GM12864 (cell line): ENCODE measurements around the gene GIMAP6.
"Not testable (repeated sequence)": the region's sequence is repeated elsewhere in the genome, so short reads cannot be mapped to it uniquely, and the experiment has no call there.

Experiments
- DNase-seq: peaks from one replicate; pipeline ENCODE4 v3.0.0-alpha.2; 2011; ENCODE audit warnings: low read depth
- H3K4me3 ChIP-seq: 2 replicates; pipeline ENCODE4 v1.5.1; 2011; ENCODE audit warnings: mild to moderate bottlenecking, low read depth, low read length, control low read depth
- TF ChIP-seq, protein P1 (sequence below): IDR thresholded peaks from 2 replicates; pipeline ENCODE4 v1.5.1; 2011; ENCODE audit warnings: low read depth, mild to moderate bottlenecking, moderate library complexity, low read length, control low read depth, inconsistent platforms; ENCODE audit errors: missing control alignments

The GIMAP6 gene

DNA sequence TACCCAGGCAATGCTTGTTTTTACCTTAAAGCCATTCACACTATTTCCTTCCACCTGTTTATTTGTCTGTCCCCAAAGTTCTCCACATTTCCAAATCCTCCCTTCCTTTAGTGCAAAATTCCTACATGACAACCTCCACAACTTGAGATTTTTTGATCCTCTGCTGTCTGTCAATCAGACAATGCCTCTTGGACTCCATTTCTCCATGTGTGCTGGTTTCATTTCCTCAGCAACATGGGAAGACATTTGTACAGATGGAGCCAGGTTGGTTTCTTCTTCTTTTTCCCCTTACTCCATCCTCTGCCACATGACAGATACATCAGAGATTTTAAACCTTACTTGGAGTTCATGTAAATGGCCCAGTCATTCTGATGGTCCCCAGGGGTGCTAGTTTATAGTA lies 34.2 kb upstream of the GIMAP6 start:
- DNase-seq = no peak
- no peak overlapping the region for H3K4me3 ChIP-seq
- TF ChIP-seq, protein P1, sequence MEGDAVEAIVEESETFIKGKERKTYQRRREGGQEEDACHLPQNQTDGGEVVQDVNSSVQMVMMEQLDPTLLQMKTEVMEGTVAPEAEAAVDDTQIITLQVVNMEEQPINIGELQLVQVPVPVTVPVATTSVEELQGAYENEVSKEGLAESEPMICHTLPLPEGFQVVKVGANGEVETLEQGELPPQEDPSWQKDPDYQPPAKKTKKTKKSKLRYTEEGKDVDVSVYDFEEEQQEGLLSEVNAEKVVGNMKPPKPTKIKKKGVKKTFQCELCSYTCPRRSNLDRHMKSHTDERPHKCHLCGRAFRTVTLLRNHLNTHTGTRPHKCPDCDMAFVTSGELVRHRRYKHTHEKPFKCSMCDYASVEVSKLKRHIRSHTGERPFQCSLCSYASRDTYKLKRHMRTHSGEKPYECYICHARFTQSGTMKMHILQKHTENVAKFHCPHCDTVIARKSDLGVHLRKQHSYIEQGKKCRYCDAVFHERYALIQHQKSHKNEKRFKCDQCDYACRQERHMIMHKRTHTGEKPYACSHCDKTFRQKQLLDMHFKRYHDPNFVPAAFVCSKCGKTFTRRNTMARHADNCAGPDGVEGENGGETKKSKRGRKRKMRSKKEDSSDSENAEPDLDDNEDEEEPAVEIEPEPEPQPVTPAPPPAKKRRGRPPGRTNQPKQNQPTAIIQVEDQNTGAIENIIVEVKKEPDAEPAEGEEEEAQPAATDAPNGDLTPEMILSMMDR = no peak

DNA sequence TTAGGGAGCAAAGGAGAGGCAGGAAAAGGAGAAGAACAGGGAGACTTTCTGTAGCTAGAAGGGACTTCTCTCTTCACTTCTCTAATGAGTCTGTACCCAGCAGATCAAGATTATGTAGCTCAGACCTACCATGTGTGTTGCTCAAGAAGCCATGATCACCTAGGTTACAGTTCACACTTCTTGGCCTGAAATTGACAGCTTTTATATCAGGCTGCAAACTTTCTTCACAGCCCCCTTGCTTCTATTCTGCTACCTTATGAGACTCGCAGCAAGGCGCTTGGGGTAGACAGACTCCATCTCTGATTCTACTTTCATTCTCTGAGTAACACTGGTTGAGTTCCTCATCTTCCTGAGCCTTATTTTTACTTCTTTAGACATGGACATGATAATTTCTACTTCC lies 33.7 kb upstream of the GIMAP6 start:
- no peak for DNase-seq
- TF ChIP-seq, protein P1 = no peak
- H3K4me3 ChIP-seq = no peak overlapping the region

DNA sequence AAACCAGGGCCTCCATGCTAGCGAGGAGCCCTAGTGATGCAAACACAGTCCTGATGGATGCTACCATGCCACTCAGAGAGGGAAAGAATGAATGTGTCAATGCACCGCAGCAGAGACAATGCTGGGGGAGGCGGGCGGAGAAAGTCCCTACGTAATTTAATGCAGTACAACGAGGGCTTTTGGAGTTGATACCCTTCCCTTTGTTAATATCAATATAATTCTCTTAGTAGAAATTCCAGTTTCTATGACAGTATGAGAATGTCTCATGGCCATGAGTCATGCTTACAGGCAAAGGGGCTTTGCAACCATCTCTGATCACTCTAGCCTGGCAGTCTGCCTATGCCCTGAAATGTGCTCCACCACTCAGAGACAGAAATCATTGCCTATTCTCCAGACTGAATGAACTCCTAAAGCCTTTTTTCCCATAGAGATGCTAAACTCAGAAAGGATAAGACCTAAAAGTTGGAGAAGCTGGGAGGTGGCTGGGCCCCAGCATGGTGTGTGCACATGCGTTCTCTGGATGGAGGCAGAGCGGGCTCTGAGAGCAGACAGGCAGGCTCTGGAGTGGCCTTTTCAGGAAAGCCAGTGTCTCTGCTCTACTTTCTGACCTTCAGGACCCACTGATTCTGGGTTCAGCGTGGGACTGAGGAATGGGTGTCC lies 33.0 kb upstream of the GIMAP6 start:
- TF ChIP-seq, protein P1 = no peak
- no peak for DNase-seq
- no peak overlapping the region for H3K4me3 ChIP-seq

DNA sequence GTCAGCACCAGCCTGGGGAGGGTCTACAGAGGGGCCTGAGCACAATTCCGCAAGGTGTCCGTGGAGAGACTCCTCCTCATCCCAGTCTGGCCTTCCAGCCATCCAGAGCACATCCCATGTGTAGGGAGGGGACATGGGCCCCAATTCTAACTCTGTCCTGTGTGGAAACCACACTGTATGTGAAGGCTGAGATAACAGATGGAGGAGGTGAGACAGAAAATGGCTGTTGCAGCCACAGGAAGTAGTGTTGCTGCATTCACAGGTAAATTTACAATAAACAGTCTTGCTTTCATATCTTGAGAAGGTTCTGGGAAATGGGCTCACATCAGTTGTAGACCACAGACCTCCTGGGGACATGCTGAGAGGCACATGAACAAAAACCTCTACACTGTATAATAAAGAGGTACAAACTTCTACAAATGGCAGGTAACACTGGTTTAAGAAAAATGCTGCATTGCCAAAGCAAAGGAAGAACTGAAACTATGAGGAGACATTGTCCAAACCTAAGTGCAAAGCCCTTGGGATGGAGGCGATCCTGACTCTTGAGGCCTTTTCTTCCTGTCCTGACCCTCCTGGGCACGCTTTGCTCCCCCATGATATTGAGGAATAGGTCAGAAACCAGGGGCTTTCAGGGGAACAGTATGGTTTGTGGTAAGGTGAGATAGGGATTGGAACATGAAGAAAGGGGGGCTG lies 31.8 kb upstream of the GIMAP6 start:
- DNase-seq = peak; percentile 70
- H3K4me3 ChIP-seq = no peak overlapping the region
- TF ChIP-seq, protein P1 = no peak

DNA sequence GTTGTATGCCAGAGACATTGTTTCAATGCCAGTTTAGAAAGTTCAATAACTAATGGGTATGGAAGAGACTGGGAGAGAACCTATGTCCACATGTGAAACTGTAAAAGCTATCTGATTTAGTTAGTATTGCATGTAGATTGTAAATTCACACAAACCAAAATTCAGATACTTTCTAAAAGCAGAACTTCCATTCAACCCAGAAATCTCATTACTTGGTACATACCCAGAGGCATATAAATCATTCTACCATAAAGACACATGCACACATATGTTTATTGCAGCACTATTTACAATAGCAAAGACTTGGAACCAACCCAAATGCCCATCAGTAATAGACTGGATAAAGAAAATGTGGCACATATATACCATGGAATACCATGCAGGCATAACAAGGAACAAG lies 30.6 kb upstream of the GIMAP6 start:
- not testable (repeated sequence) for DNase-seq, H3K4me3 ChIP-seq

DNA sequence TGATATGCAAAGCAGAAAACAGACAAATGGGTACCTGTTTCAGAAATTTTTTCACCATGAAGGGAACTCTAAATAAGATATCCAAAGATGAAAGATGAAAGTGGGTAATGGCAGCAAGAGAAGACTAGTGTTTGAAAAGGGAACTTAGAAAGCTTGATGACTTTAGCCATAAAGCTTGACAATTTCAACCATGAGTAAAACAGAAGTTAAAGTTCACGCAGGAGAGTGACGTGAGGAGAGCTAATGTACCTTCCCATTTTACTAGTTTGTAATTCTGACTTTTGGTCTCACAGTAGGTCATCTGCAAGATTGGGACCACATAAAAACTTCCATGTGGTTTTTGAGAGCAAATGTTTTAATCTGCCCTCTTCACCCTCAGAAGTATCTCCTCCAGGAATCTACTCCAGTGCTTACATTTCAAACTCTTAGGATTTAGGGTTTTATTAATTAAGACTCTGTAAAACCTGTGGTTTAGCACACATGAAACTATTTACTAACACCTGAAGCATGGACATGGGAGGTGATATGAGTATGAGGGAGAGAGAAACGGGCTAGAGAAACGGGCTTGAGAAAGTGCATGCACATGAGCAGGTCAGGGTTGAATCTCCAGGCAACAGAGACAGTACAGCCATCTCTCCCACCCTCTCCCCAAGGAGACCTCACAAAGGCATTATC lies 28.9 kb upstream of the GIMAP6 start:
- TF ChIP-seq, protein P1 = no peak
- no peak for DNase-seq
- no peak overlapping the region for H3K4me3 ChIP-seq

DNA sequence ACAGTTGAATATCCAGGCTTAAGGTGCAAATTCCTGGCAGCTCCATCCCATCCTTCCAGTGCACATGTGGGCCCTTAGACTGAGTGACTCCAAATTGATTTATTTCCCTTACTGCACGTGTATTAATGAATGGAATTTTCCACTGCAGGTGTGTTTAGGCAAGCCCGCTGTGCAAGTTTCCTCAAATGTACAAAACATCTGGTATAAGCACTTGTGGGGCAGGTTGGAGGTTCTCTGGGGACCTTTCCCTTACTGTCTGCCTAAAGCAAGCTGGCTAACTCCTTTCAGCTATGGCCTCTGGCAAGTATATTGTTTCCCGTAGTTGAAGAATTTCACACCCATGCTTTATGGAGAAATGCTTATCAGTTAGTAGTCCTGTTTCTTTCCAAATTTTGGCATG lies 25.3 kb upstream of the GIMAP6 start:
- TF ChIP-seq, protein P1 = no peak
- H3K4me3 ChIP-seq = no peak overlapping the region
- no peak for DNase-seq
